Measurements from ENCODE around the gene CLCN1.
A peak's percentile ranks its signal among the peaks of the same experiment; 100 is the strongest.
"Not testable (repeated sequence)": the region's sequence is repeated elsewhere in the genome, so short reads cannot be mapped to it uniquely, and the experiment has no call there.

Gene CLCN1

DNA sequence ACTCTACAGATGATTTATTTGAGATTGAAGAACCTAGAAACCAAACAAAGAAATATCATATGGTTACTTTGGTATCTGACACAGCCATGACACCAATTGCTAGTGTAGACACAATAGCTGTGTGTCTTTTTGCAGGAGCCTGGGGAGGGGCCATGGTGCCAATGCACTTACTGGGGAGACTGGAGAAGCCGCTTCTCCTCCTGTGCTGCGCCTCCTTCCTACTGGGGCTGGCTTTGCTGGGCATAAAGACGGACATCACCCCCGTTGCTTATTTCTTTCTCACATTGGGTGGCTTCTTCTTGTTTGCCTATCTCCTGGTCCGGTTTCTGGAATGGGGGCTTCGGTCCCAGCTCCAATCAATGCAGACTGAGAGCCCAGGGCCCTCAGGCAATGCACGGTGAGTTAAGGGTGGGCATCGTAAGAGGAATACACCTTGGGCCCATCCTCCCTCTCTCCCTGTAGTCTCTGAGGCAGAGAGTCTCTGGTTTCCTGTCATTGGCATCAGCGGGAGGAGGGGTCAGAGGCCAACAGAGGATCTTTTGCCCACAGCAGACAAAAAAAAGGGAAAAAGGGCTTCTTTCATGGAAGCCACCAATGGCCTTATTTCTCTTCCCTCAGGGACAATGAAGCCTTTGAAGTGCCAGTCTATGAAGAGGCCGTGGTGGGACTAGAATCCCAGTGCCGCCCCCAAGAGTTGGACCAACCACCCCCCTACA is 29.9 kb upstream of the CLCN1 start:
- DNase-seq (ENCODE audit: low spot score) = no peak
- ChIA-PET POLR2A (ENCODE audit: low non-redundant PET) (no interaction called here), CTCF (no interaction called here)
- H3K27ac ChIP-seq = peak overlapping the region; percentile 68
- no peak for TF ChIP-seq CTCF (conservative IDR thresholded peaks at IDR 0.05; ENCODE audit: low read depth)

DNA sequence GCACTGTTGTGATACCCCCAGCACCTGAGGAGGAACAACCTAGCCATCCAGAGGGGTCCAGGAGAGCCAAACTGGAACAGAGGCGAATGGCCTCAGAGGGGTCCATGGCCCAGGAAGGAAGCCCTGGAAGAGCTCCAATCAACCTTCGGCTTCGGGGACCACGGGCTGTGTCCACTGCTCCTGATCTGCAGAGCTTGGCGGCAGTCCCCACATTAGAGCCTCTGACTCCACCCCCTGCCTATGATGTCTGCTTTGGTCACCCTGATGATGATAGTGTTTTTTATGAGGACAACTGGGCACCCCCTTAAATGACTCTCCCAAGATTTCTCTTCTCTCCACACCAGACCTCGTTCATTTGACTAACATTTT is 29.4 kb upstream of the CLCN1 start:
- ChIA-PET POLR2A (ENCODE audit: low non-redundant PET) (no interaction called here), CTCF (no interaction called here)
- no peak for DNase-seq (ENCODE audit: low spot score)
- H3K27ac ChIP-seq = peak overlapping the region; percentile 68; the same call in 1 of the 2 replicates
- TF ChIP-seq CTCF (conservative IDR thresholded peaks at IDR 0.05; ENCODE audit: low read depth) = no peak

- CTCF ChIA-PET = no interaction called here
- POLR2A ChIA-PET (ENCODE audit: low non-redundant PET) = no interaction called here
- no peak for TF ChIP-seq CTCF (conservative IDR thresholded peaks at IDR 0.05; ENCODE audit: low read depth)
- no peak for DNase-seq (ENCODE audit: low spot score)
- peak overlapping the region; percentile 86 for H3K27ac ChIP-seq
These were observed 28.5 kb upstream of the CLCN1 start for GRCh38 chr7:143287339-143287934.

DNA sequence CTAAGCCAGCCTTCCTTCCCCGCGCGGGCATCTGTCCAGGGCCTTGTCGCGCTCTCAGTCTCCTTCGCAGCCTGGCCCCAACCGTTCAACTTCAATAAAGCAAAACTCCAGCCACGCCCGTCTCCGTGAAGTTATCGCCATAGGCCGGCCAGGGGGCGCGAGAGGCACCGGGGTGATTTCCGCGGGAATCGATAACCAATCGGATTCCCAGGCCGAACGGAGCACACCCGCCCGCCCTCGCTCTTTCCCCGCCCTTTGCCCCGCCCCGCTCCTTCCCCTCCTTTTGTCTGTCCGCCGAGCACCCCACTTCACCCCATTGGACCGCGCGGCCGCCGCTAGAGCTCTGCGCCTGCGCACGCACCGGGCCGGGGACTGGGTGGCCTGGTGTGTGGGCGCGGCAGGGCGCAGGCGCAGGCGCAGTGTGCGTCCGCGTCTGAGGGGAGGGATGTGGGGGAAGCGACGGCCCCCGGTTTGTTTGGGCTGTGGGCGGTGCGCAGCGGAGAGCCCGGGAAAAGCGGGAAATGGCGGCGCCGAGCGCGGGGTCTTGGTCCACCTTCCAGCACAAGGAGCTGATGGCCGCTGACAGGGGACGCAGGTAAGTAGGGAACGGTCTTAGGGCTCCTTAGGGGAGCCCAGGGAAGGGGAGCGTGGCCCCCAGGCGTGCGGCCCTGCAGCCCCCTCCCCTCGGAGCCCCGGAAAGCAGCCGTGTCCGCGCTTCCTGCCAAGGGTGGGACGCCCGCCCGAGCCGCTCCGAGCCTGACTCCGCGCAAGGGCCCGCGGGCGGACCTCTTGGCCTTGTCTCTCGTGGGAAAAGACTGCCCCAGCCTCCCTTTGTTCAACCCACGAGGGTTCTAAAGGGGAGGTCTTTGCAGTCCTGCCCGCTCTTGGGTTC is 27.7 kb upstream of the CLCN1 start, which contains the start of gene CASP2:
CASP2 (plus strand) TSS at position 417 of the 892 bp plus-strand sequence; CDS start at position 522, 105 bp downstream.
- ChIA-PET CTCF (no interaction called here), POLR2A (ENCODE audit: low non-redundant PET) (interaction anchor here (0.7 kb wide), 1 partner anchor 746 kb away, joined by 3 read pairs; no protein-coding TSS in a partner anchor)
- DNase-seq (ENCODE audit: low spot score) = peak; percentile 99
- peak within 1 kb of the TSS; percentile 86 for H3K27ac ChIP-seq
- TF ChIP-seq CTCF (conservative IDR thresholded peaks at IDR 0.05; ENCODE audit: low read depth) = no peak

GRCh38 chr7:143288836-143289235 is 27.1 kb upstream of the CLCN1 start:
- no peak for TF ChIP-seq CTCF (conservative IDR thresholded peaks at IDR 0.05; ENCODE audit: low read depth)
- POLR2A ChIA-PET (ENCODE audit: low non-redundant PET) = interaction anchor here (0.7 kb wide), 1 partner anchor 747 kb away, joined by 3 read pairs; no protein-coding TSS in a partner anchor
- no peak for DNase-seq (ENCODE audit: low spot score)
- CTCF ChIA-PET = no interaction called here
- peak overlapping the region; percentile 86 for H3K27ac ChIP-seq

DNA sequence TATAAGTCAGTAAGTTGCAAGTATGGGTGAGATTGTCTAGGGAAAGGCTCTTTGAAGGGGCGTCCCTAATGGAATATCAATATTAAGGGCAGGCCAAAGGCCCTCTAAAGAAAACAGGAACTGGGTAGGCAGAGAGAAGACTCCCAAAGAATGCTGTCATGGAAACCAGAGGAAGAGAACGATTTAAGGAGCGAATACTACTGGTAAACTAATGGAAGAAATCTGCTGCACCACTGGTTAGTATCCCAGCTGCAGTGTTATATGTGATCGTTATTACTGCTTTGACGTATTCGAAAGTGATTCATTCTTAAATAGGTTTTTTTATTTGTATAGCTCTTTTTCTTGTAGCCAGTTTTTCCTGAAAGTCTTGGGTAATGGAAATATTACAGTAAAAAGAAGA is 26.5 kb upstream of the CLCN1 start:
- no peak for DNase-seq (ENCODE audit: low spot score)
- CTCF ChIA-PET = no interaction called here
- no peak overlapping the region for H3K27ac ChIP-seq
- POLR2A ChIA-PET (ENCODE audit: low non-redundant PET) = no interaction called here
- TF ChIP-seq CTCF (conservative IDR thresholded peaks at IDR 0.05; ENCODE audit: low read depth) = no peak

GRCh38 chr7:143289888-143290287 is 26.0 kb upstream of the CLCN1 start:
- POLR2A ChIA-PET (ENCODE audit: low non-redundant PET); CTCF ChIA-PET; H3K27ac ChIP-seq; DNase-seq (ENCODE audit: low spot score): not testable (repeated sequence)

All from RWPE1 (cell line).